ENCODE measurements around the gene VAMP2. TPM values are rescaled to one million over a fixed set of nuclear protein-coding genes. Genes with fewer than 3 reads are reported as not detected.

Gene VAMP2
- total and polyA plus RNA-seq, 3 donors from 2014 or later = 66.3 to 116 (median 76.5) TPM

GRCh38 chr17:8128125-8128784 lies 34.5 kb downstream of the VAMP2 start:
- no peaks in the 10 kb centered on the region for H3K36me3 ChIP-seq (ENCODE audit: low read depth, missing control alignments)
- H3K4me3 ChIP-seq = no peak overlapping the region
- H3K9me3 ChIP-seq = no peaks in the 10 kb centered on the region
- H3K4me1 ChIP-seq = peaks cover 24% of the 10 kb centered on the region
- no peaks in the 10 kb centered on the region for H3K27me3 ChIP-seq
- intact Hi-C loops (cut with DNase I; ENCODE audit: low total_unique reads) = loop anchor here (10.0 kb wide), 1 partner anchor 57 kb away; no protein-coding TSS in a partner anchor
- no peak overlapping the region for H3K27ac ChIP-seq
- 56 to 68% methylated on average over 14 of the region's 14 CpGs for WGBS, 2 donors
- TF ChIP-seq POLR2A (IDR thresholded peaks at IDR 0.05) = no peak
- TF ChIP-seq CTCF (IDR thresholded peaks at IDR 0.05) = no peak
- no peak for DNase-seq

- no peaks in the 10 kb centered on the region for H3K9me3 ChIP-seq
- intact Hi-C loops (cut with DNase I; ENCODE audit: low total_unique reads) = loop anchor here (10.0 kb wide), 1 partner anchor 58 kb away; no protein-coding TSS in a partner anchor
- peak overlapping the region; percentile 56 to 80 for H3K27ac ChIP-seq
- 0% methylated on average over 28 to 29 of the region's 45 CpGs for WGBS, 2 donors
- peak; percentile 56 for DNase-seq
- TF ChIP-seq CTCF (IDR thresholded peaks at IDR 0.05) (no peak), POLR2A (IDR thresholded peaks at IDR 0.05) (no peak)
- no peaks in the 10 kb centered on the region for H3K36me3 ChIP-seq (ENCODE audit: low read depth, missing control alignments)
- peaks cover 28% of the 10 kb centered on the region for H3K4me1 ChIP-seq
- H3K27me3 ChIP-seq = no peaks in the 10 kb centered on the region
- H3K4me3 ChIP-seq = peak overlapping the region; percentile 69
These were observed 36.2 kb downstream of the VAMP2 start for GRCh38 chr17:8126491-8127066.

- H3K4me1 ChIP-seq = peaks cover 32% of the 10 kb centered on the region
- H3K27me3 ChIP-seq = no peaks in the 10 kb centered on the region
- no peak for TF ChIP-seq POLR2A (IDR thresholded peaks at IDR 0.05)
- no peak for TF ChIP-seq CTCF (IDR thresholded peaks at IDR 0.05)
- WGBS, 2 donors = 0% methylated on average over 35 of the region's 35 CpGs
- peak overlapping the region; percentile 56 to 80 for H3K27ac ChIP-seq
- no peaks in the 10 kb centered on the region for H3K9me3 ChIP-seq
- no peak for DNase-seq
- intact Hi-C loops (cut with DNase I; ENCODE audit: low total_unique reads) = loop anchor here (10.0 kb wide), 1 partner anchor 59 kb away; no protein-coding TSS in a partner anchor
- H3K36me3 ChIP-seq (ENCODE audit: low read depth, missing control alignments) = no peaks in the 10 kb centered on the region
- peak overlapping the region; percentile 69 for H3K4me3 ChIP-seq
These were observed 36.7 kb downstream of the VAMP2 start for GRCh38 chr17:8125947-8126490.

GRCh38 chr17:8125154-8125946 lies 37.4 kb downstream of the VAMP2 start:
- Histone ChIP-seq H3K27me3 (no peaks in the 10 kb centered on the region), H3K9me3 (no peaks in the 10 kb centered on the region), H3K36me3 (ENCODE audit: low read depth, missing control alignments) (no peaks in the 10 kb centered on the region), H3K4me3 (peak overlapping the region; percentile 69), H3K4me1 (peaks cover 38% of the 10 kb centered on the region), H3K27ac (peak overlapping the region; percentile 56 to 80)
- TF ChIP-seq POLR2A (IDR thresholded peaks at IDR 0.05) (no peak), CTCF (IDR thresholded peaks at IDR 0.05) (no peak)
- intact Hi-C loops (cut with DNase I; ENCODE audit: low total_unique reads) = loop anchor here (10.0 kb wide), 1 partner anchor 59 kb away; no protein-coding TSS in a partner anchor
- 0 to 2% methylated on average over 23 to 40 of the region's 40 CpGs for WGBS, 2 donors
- DNase-seq = peak; percentile 91
